ENCODE measurements around the gene DAZAP1. TPM values are rescaled to one million over a fixed set of nuclear protein-coding genes. Genes with fewer than 3 reads are reported as not detected.

DAZAP1 gene
- total RNA-seq, 1 experiment from 2014 or later: 43.9 TPM

GRCh38 chr19:1424192-1424955, 17.0 kb downstream of the DAZAP1 start:
- DNase-seq (ENCODE audit: low read depth): no peak

GRCh38 chr19:1425102-1425837, 17.9 kb downstream of the DAZAP1 start:
- DNase-seq (ENCODE audit: low read depth): no peak

- DNase-seq (ENCODE audit: low read depth): no peak
These were observed 18.5 kb downstream of the DAZAP1 start for GRCh38 chr19:1425902-1426301.

GRCh38 chr19:1426736-1427135, 19.4 kb downstream of the DAZAP1 start:
- DNase-seq (ENCODE audit: low read depth): no peak

GRCh38 chr19:1427221-1427920, 20.0 kb downstream of the DAZAP1 start:
- DNase-seq (ENCODE audit: low read depth): no peak

- DNase-seq (ENCODE audit: low read depth): no peak
These were observed 21.5 kb downstream of the DAZAP1 start for GRCh38 chr19:1428738-1429391.

- DNase-seq (ENCODE audit: low read depth): no peak
These were observed 22.4 kb downstream of the DAZAP1 start for GRCh38 chr19:1429750-1430149.

- no peak for DNase-seq (ENCODE audit: low read depth)
These were observed 22.9 kb downstream of the DAZAP1 start for GRCh38 chr19:1430246-1430645.

GRCh38 chr19:1431759-1432506, 24.5 kb downstream of the DAZAP1 start:
- no peak for DNase-seq (ENCODE audit: low read depth)

GRCh38 chr19:1432507-1432887, 25.1 kb downstream of the DAZAP1 start:
- DNase-seq (ENCODE audit: low read depth): no peak

GRCh38 chr19:1433119-1434039, 26.0 kb downstream of the DAZAP1 start:
- no peak for DNase-seq (ENCODE audit: low read depth)

GRCh38 chr19:1434040-1434366, 26.6 kb downstream of the DAZAP1 start:
- no peak for DNase-seq (ENCODE audit: low read depth)

- no peak for DNase-seq (ENCODE audit: low read depth)
These were observed 27.2 kb downstream of the DAZAP1 start for GRCh38 chr19:1434577-1435060.

- DNase-seq (ENCODE audit: low read depth): no peak
These were observed 28.1 kb downstream of the DAZAP1 start for GRCh38 chr19:1435378-1435989.

GRCh38 chr19:1437609-1438008, 30.2 kb downstream of the DAZAP1 start:
- DNase-seq (ENCODE audit: low read depth): no peak

- DNase-seq (ENCODE audit: low read depth): peak; percentile 88
These were observed 30.9 kb downstream of the DAZAP1 start, which contains the start of gene RPS15 for GRCh38 chr19:1438035-1438932. TSS of gene RPS15 (plus strand) at chr19:1438396. CDS start at chr19:1438426, 30 bp downstream.

GRCh38 chr19:1438933-1439354, 31.6 kb downstream of the DAZAP1 start:
- DNase-seq (ENCODE audit: low read depth): no peak

All from RPMI7951 (cell line).